ENCODE data around the gene POGK. TPM values are rescaled to one million over a fixed set of nuclear protein-coding genes. Genes with fewer than 3 reads are reported as not detected.
A peak's percentile ranks its signal among the peaks of the same experiment; 100 is the strongest.

Gene POGK
- total RNA-seq, 1 donor = 28.8 TPM

DNA sequence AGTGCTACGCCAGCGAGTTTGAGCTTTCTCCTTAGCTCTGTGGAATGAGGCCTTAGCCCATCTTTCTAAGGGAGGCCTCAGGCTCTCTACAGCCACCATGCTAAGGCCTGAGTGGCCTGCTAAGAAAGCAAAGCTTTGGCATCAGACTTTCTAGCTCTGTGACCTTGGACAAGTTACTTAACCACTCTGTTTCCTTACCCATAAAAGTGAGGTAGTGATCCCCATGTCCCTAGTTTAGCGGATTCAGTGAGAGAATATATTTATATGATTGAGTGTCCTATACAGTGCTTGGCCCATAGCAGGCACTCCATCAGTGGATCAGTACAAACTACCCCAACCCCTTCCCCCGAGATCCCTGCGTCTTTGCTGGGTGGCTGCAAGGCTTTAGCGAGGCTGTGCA, 4.0 kb downstream of the POGK start:
- TF ChIP-seq, protein P1, sequence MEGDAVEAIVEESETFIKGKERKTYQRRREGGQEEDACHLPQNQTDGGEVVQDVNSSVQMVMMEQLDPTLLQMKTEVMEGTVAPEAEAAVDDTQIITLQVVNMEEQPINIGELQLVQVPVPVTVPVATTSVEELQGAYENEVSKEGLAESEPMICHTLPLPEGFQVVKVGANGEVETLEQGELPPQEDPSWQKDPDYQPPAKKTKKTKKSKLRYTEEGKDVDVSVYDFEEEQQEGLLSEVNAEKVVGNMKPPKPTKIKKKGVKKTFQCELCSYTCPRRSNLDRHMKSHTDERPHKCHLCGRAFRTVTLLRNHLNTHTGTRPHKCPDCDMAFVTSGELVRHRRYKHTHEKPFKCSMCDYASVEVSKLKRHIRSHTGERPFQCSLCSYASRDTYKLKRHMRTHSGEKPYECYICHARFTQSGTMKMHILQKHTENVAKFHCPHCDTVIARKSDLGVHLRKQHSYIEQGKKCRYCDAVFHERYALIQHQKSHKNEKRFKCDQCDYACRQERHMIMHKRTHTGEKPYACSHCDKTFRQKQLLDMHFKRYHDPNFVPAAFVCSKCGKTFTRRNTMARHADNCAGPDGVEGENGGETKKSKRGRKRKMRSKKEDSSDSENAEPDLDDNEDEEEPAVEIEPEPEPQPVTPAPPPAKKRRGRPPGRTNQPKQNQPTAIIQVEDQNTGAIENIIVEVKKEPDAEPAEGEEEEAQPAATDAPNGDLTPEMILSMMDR (IDR thresholded peaks at IDR 0.05; ENCODE audit: insufficient read depth, low read length) = no peak
- no peak for DNase-seq (ENCODE audit: low read depth)

DNA sequence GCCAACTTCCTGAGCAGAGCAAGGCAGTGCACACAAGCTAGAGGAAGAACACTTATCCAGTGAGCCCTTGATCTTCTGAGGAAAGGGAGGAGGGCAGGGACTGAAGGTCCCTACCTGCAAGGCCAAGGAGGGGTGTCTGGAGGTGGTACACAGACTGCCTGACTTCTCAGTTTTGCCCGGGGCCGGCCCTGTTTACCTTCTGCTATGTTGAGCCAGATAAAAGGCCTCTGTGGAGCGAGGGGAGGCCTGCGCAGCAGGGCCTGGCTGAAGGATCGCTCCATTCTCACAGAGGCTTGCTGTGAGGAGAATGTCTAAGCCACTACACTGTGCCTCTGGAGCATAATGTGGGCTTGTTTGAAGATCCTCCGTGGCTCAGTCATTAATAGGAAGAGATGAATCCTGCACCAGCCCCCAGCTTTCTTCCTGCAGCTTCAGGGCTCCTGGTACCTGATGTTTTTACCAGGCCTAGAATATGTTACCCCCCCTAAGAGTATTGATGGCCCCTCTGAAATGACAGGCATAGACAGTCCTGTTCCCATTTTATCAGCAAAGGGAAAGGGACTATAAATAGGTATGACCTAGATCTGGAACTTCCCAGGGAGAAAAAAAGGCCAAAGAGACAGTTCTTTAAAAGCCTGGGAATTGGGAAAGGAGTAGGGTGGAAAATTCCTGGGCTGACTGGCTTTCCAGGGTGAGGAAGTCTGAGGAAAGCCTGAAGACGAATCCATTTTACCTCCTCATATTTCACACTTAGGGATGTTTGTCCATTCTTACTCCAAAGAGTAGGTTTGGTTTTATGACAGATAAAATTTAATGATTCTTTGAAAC, 4.7 kb downstream of the POGK start:
- DNase-seq (ENCODE audit: low read depth) = peak; percentile 14
- H3K4me3 ChIP-seq (ENCODE audit: low read depth, low read length) = no peak overlapping the region
- TF ChIP-seq, protein P1 (IDR thresholded peaks at IDR 0.05; ENCODE audit: insufficient read depth, low read length) = no peak

More for the DNA sequence above, 4.0 kb downstream of the POGK start:
- no peak overlapping the region for H3K4me3 ChIP-seq (ENCODE audit: low read depth, low read length)

DNA sequence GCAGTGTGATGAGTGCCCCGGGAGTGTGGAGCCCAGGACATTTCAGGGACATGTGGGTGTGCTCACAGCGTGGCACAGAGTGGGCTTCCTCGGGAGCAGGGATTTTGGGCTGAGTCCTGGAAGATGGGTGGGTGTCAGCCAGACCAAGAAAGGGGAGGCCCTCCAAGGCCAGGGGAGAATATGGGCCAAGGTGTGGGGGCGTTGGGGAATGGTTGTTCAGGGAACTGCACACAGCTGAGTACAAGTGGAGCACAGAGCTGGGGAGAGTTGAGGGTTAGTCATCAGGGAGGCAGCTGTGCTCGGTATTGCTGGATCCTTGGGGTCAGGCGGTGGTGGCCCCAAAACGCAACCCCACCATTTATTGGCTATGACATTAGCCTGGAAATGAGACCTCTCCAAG, 5.5 kb downstream of the POGK start:
- TF ChIP-seq, protein P1 (IDR thresholded peaks at IDR 0.05; ENCODE audit: insufficient read depth, low read length) = no peak
- no peak overlapping the region for H3K4me3 ChIP-seq (ENCODE audit: low read depth, low read length)
- DNase-seq (ENCODE audit: low read depth) = no peak

DNA sequence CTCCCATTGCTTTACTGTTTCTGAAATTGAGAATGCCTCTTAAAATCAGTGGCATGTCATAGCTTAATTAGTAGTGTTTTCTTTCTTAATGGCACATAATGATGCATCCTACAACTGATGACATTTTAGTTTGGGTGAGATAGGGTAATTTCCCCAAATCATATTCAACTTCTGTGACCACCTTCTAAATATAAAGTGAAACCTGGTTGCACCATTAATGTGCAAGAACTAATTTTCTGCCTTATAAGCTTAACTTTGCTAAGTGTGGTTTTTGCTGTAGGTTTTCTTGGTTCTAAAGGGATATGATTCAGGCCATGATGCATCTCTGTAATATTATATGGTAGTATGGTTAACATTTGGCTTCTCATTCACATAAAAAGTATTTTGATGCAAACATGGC, 8.9 kb downstream of the POGK start:
- TF ChIP-seq, protein P1 (IDR thresholded peaks at IDR 0.05; ENCODE audit: insufficient read depth, low read length) = no peak
- H3K4me3 ChIP-seq (ENCODE audit: low read depth, low read length) = no peak overlapping the region
- no peak for DNase-seq (ENCODE audit: low read depth)

DNA sequence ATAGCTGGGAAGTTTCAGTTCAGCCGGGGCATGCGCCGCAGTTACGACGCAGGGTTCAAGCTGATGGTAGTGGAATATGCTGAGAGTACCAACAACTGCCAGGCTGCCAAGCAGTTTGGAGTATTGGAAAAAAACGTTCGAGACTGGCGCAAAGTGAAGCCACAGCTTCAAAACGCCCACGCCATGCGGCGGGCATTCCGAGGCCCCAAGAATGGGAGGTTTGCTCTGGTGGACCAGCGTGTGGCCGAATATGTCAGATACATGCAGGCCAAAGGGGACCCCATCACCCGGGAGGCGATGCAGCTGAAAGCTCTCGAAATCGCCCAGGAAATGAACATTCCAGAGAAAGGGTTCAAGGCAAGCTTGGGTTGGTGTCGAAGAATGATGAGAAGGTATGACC, 9.9 kb downstream of the POGK start:
- no peak for DNase-seq (ENCODE audit: low read depth)
- H3K4me3 ChIP-seq (ENCODE audit: low read depth, low read length) = no peak overlapping the region
- TF ChIP-seq, protein P1 (IDR thresholded peaks at IDR 0.05; ENCODE audit: insufficient read depth, low read length) = no peak

DNA sequence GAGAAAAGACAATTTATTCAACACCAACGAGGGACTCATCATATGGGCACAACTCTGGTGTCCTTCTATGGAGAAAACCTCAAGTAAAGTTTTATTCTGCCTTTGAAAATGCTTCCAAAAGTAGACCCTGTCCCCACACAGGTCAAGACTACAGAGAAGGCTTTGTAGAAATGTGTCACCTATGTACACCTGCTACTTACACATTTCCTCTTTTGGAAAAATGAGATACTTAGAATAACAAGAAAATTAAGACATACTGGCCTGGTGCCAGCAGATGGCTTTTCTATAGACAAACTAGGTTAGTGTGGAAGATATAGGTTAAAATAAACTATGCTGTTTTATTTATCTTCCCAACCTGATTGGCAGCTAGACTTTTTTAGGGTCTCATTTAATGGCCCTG, 13.6 kb downstream of the POGK start:
- no peak for DNase-seq (ENCODE audit: low read depth)
- TF ChIP-seq, protein P1 (IDR thresholded peaks at IDR 0.05; ENCODE audit: insufficient read depth, low read length) = no peak
- no peak overlapping the region for H3K4me3 ChIP-seq (ENCODE audit: low read depth, low read length)
